Measurements from ENCODE around the gene CHST14. TPM values are rescaled to one million over a fixed set of nuclear protein-coding genes. Genes with fewer than 3 reads are reported as not detected.

The CHST14 gene
- polyA plus RNA-seq, 1 donor from 2014 or later = 0.71 TPM

GRCh38 chr15:40427188-40427587 is 43.6 kb upstream of the CHST14 start:
- Histone ChIP-seq H3K9ac (ENCODE audit: low read length) (no peak overlapping the region), H3K36me3 (ENCODE audit: insufficient read depth, low read length) (no peaks in the 10 kb centered on the region), H3K27ac (ENCODE audit: low read length) (no peak overlapping the region), H3F3A (ENCODE audit: insufficient read depth, low read length, poor library complexity, severe bottlenecking) (no peaks in the 10 kb centered on the region), H3K27me3 (ENCODE audit: insufficient read depth, low read depth, low read length) (no peaks in the 10 kb centered on the region), H3K4me3 (ENCODE audit: low read length) (no peak overlapping the region), H3K4me2 (ENCODE audit: low read length) (no peak overlapping the region), H4K20me1 (ENCODE audit: insufficient read depth) (no peaks in the 10 kb centered on the region), H3K9me3 (ENCODE audit: low read length) (no peaks in the 10 kb centered on the region), H2AFZ (ENCODE audit: low read depth, low read length) (no peak overlapping the region), H3K9me2 (ENCODE audit: insufficient read depth, low read length) (no peaks in the 10 kb centered on the region), H3K79me2 (replicated peaks; ENCODE audit: insufficient read depth, low read length) (no peaks in the 10 kb centered on the region)
- no peak for TF ChIP-seq SMC3 (conservative IDR thresholded peaks at IDR 0.05; ENCODE audit: poor library complexity)

- H3K27ac ChIP-seq (ENCODE audit: low read length) = no peak overlapping the region
- no peaks in the 10 kb centered on the region for H3K27me3 ChIP-seq (ENCODE audit: insufficient read depth, low read depth, low read length)
- H3K79me2 ChIP-seq (replicated peaks; ENCODE audit: insufficient read depth, low read length) = no peaks in the 10 kb centered on the region
- no peaks in the 10 kb centered on the region for H4K20me1 ChIP-seq (ENCODE audit: insufficient read depth)
- H3K9ac ChIP-seq (ENCODE audit: low read length) = no peak overlapping the region
- no peak overlapping the region for H3K4me2 ChIP-seq (ENCODE audit: low read length)
- H3K9me2 ChIP-seq (ENCODE audit: insufficient read depth, low read length) = no peaks in the 10 kb centered on the region
- no peak overlapping the region for H2AFZ ChIP-seq (ENCODE audit: low read depth, low read length)
- H3K4me3 ChIP-seq (ENCODE audit: low read length) = no peak overlapping the region
- no peaks in the 10 kb centered on the region for H3K9me3 ChIP-seq (ENCODE audit: low read length)
- H3K36me3 ChIP-seq (ENCODE audit: insufficient read depth, low read length) = no peaks in the 10 kb centered on the region
- no peaks in the 10 kb centered on the region for H3F3A ChIP-seq (ENCODE audit: insufficient read depth, low read length, poor library complexity, severe bottlenecking)
- TF ChIP-seq MXI1 (conservative IDR thresholded peaks at IDR 0.05; ENCODE audit: poor library complexity, severe bottlenecking) = no peak
- TF ChIP-seq RAD21 (conservative IDR thresholded peaks at IDR 0.05) = no peak
- no peak for TF ChIP-seq POLR2AphosphoS5 (IDR thresholded peaks at IDR 0.05)
- TF ChIP-seq SMC3 (conservative IDR thresholded peaks at IDR 0.05; ENCODE audit: poor library complexity) = no peak
- TF ChIP-seq EP300 (conservative IDR thresholded peaks at IDR 0.05; ENCODE audit: poor library complexity, severe bottlenecking) = no peak
- TF ChIP-seq TAF1 (IDR thresholded peaks at IDR 0.05; ENCODE audit: low read depth) = no peak
- TF ChIP-seq EZH2 (IDR thresholded peaks at IDR 0.05; ENCODE audit: borderline replicate concordance, insufficient read depth, low read length, poor library complexity, severe bottlenecking) = no peak
- TF ChIP-seq REST (IDR thresholded peaks at IDR 0.05; ENCODE audit: borderline replicate concordance) = no peak
- TF ChIP-seq CTCF (IDR thresholded peaks at IDR 0.05; ENCODE audit: poor library complexity, severe bottlenecking) = no peak
Observed at GRCh38 chr15:40428185-40428584, 42.6 kb upstream of the CHST14 start.

Data from neural cell (in vitro differentiated cells).